ENCODE results near the gene PAK4. TPM values are rescaled to one million over a fixed set of nuclear protein-coding genes. Genes with fewer than 3 reads are reported as not detected.

PAK4 gene
- total RNA-seq, 1 donor from 2014 or later = 52.1 TPM

DNA sequence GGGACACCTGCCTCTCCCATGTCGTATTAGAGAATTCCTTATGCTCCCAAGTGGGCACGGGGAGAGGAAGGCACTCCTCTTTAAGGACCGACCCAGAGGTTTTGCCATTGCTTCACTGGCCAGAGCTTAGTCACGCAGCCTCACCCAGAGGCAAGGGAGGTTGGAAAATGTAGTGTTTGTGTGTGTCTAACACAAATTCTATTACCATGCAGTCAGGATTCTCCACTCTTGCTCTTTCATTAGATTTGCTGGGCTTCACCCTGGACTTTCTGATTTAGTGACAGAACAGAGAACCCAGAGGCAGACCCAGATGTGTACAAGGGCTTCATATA lies 56.6 kb downstream of the PAK4 start:
- peaks cover 8% of the 10 kb centered on the region for H3K36me3 Mint-ChIP-seq
- peaks cover 2% of the 10 kb centered on the region for H3K9me3 Mint-ChIP-seq
- peaks cover 2% of the 10 kb centered on the region for H3K4me1 Mint-ChIP-seq (ENCODE audit: unreplicated experiment)
- no peak overlapping the region for H3K4me3 Mint-ChIP-seq
- peak overlapping the region; percentile 37 for H3K27ac Mint-ChIP-seq
- H3K27me3 Mint-ChIP-seq = no peaks in the 10 kb centered on the region
- TF ChIP-seq CTCF (conservative IDR thresholded peaks at IDR 0.05) = no peak
- DNase-seq (ENCODE audit: extremely low spot score, unreplicated experiment) = no peak

GRCh38 chr19:39183104-39183503 lies 57.5 kb downstream of the PAK4 start:
- H3K4me3 Mint-ChIP-seq = no peak overlapping the region
- no peaks in the 10 kb centered on the region for H3K27me3 Mint-ChIP-seq
- peak overlapping the region; percentile 50 for H3K27ac Mint-ChIP-seq
- peaks cover 4% of the 10 kb centered on the region for H3K9me3 Mint-ChIP-seq
- peaks cover 4% of the 10 kb centered on the region for H3K4me1 Mint-ChIP-seq (ENCODE audit: unreplicated experiment)
- no peak for TF ChIP-seq CTCF (conservative IDR thresholded peaks at IDR 0.05)
- H3K36me3 Mint-ChIP-seq = peaks cover 8% of the 10 kb centered on the region
- no peak for DNase-seq (ENCODE audit: extremely low spot score, unreplicated experiment)

DNA sequence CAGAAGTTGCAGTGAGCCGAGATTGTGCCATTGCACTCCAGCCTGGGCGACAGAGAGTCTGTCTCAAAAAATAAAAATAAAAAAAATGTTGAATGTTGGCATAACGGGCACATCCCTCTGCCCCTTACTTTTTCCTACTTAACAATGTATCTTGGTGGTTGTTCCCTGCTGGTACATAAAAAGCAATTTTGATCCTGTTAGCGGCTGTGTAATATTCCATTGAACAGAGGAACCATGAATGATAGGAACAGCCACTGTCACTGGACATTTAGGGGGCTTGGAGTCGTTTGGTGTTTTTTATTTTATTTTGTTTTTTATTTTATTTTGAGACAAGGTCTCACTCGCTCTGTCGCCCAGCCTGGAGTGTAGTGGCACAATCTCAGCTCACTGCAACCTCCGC lies 60.8 kb downstream of the PAK4 start:
- peaks cover 16% of the 10 kb centered on the region for H3K4me1 Mint-ChIP-seq (ENCODE audit: unreplicated experiment)
- H3K27me3 Mint-ChIP-seq = no peaks in the 10 kb centered on the region
- no peak for TF ChIP-seq CTCF (conservative IDR thresholded peaks at IDR 0.05)
- no peak overlapping the region for H3K27ac Mint-ChIP-seq
- H3K9me3 Mint-ChIP-seq = peaks cover 4% of the 10 kb centered on the region
- no peak overlapping the region for H3K4me3 Mint-ChIP-seq
- DNase-seq (ENCODE audit: extremely low spot score, unreplicated experiment) = no peak
- peaks cover 8% of the 10 kb centered on the region for H3K36me3 Mint-ChIP-seq

DNA sequence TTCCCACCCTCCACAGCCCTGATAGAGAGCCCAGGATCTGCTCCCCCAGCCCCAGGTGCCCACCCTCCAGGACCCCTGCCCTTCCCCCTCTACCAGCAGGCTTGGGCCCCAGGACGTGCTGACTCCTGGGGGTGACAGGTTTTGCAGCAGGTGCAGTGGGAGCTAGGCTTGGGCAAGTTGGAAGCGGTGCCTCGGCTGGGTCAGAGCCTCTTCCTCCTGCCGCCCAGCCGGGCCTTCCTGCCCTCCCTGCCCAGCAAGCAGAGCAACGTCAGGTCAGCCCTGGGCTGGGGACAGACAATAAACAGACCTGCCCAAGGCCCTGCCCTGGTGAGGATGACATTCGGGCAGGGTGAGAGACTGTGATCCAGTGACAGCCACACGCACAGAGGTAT lies 62.0 kb downstream of the PAK4 start:
- H3K27ac Mint-ChIP-seq = peak overlapping the region; percentile 70
- peaks cover 4% of the 10 kb centered on the region for H3K9me3 Mint-ChIP-seq
- H3K4me3 Mint-ChIP-seq = peak overlapping the region; percentile 37
- peaks cover 4% of the 10 kb centered on the region for H3K36me3 Mint-ChIP-seq
- no peaks in the 10 kb centered on the region for H3K27me3 Mint-ChIP-seq
- no peak for DNase-seq (ENCODE audit: extremely low spot score, unreplicated experiment)
- TF ChIP-seq CTCF (conservative IDR thresholded peaks at IDR 0.05) = peak; percentile 21
- H3K4me1 Mint-ChIP-seq (ENCODE audit: unreplicated experiment) = peaks cover 16% of the 10 kb centered on the region

DNA sequence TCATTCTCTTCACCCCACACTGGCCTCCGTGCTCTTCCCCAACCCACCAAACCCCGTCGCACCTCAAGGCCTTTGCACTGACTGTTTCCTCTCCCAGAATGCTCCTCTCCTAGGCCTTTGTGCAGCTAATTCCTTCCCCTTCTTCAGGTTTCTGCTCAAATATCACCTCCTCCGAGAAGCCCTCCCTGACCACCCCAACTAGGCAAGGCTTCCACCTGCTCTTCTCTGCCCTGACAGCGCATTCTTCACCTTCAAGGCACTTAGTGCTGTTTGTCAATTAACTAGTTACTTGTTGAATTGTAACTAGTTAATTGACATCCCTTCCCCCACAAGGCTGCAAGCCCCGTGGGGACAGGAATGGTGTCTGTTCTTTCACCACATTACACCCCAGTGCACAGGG lies 63.4 kb downstream of the PAK4 start:
- Mint-ChIP-seq H3K27ac (peak overlapping the region; percentile 44), H3K36me3 (no peaks in the 10 kb centered on the region), H3K9me3 (peaks cover 4% of the 10 kb centered on the region), H3K4me3 (no peak overlapping the region), H3K4me1 (ENCODE audit: unreplicated experiment) (peaks cover 21% of the 10 kb centered on the region), H3K27me3 (peaks cover 5% of the 10 kb centered on the region)
- no peak for TF ChIP-seq CTCF (conservative IDR thresholded peaks at IDR 0.05)
- no peak for DNase-seq (ENCODE audit: extremely low spot score, unreplicated experiment)

GRCh38 chr19:39190768-39191167 lies 65.2 kb downstream of the PAK4 start:
- peaks cover 4% of the 10 kb centered on the region for H3K9me3 Mint-ChIP-seq
- TF ChIP-seq CTCF (conservative IDR thresholded peaks at IDR 0.05) = no peak
- peaks cover 16% of the 10 kb centered on the region for H3K27me3 Mint-ChIP-seq
- DNase-seq (ENCODE audit: extremely low spot score, unreplicated experiment) = no peak
- H3K4me1 Mint-ChIP-seq (ENCODE audit: unreplicated experiment) = peaks cover 31% of the 10 kb centered on the region
- H3K4me3 Mint-ChIP-seq = no peak overlapping the region
- H3K27ac Mint-ChIP-seq = no peak overlapping the region
- no peaks in the 10 kb centered on the region for H3K36me3 Mint-ChIP-seq

All from type B pancreatic cell (in vitro differentiated cells).